Measurements from ENCODE around the gene COX4I2. TPM values are rescaled to one million over a fixed set of nuclear protein-coding genes. Genes with fewer than 3 reads are reported as not detected.
"Not testable (repeated sequence)": the region's sequence is repeated elsewhere in the genome, so short reads cannot be mapped to it uniquely, and the experiment has no call there.

COX4I2 gene
- polyA plus RNA-seq, 12 donors = 5.6 to 21.6 (median 7.8) TPM; not detected in 1

DNA sequence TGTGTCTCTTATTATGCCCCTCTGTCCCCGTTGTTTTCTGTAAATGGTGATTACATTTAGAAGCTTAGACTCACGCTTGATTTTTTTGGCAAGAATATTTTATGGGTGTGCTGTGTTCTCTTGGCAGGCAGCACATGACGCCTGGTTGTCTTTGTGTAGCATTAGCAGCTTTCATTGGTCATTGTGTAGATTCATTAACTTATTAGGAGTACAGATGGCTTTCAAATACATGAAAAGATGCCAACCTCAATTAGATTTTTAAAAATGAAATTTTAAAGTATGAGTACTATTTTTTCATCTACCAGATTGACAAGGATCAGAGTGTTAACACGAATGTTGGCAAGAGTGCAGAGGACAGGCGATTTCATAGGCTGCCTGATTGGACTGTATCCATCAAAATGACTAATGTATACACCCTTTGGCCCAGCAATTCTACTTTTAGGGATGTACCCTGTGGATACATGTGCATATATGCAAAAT is 15.2 kb downstream of the COX4I2 start:
- DNase-seq = peak; percentile 41

DNA sequence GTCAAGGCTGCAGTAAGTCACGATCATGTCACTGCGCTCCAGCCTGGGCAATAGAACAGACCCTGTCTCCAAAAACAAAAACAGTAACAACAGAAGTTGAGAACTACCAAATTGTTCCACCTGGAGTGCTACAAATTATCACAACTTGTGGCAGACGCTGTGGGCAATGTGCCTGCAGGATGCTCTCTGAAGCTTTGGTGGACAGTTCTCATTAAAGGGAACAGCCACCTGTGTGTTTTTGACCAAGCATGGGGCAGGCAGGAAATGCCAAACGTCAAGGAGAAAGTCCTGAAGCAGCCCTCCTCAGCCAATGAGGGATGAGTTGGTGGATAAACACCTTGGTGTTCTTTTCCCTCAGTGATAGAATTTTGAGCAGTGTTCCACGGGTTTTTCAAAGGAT is 15.8 kb downstream of the COX4I2 start:
- no peak for DNase-seq

DNA sequence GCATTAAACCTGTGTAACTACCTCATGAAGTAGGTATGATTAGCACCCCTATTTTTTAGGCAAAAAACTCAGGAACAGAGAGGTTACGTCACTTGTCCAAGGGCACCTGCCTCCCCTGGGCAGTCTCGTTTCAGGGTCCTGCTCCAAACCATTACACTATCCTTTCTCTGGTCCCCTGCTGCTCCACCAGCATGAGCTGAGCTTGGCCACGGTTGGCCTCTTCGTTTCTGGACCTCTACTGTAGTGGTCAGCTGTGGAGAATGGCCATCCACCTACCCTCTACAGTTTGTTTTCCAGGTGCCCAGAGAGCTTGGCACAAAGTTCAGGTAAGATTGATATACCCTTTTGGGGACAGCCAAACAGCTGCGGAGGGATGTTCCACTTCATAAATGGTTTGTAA is 16.8 kb downstream of the COX4I2 start:
- DNase-seq = no peak

DNA sequence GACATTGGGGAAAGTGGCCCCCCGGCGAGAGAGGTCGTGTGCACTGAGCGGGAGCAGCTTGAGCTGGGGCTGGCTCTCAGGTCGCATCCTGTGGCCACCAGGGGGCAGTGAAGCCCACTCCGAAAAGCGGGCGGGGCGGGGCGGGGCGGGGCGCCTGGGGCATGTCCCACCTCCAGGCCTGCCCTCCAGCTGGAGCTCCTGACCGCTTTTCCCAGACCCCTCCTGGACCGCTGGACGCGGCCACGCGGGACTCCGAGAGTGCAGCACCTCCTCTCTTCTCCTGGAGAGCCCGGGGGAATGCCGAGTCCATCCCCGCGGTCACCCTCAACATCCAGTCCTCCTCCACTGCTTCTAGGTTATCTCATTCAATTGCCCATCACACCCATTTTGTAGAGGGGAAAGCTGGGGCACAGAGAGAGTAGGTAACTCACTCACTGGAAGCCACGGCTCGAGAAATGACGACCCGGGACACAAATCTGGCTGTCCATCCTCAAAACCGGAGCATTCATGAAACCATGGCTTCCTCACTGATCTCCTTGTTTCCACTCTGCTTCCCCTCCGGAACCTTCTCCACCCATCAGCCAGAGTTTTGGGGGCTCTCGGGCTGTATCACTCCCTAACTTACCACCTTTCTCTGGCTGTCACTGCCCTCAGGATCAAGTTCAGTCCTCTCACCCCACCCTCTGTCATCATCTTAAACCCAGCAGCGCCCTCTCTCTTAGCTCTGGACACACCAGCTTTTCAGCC is 24.1 kb downstream of the COX4I2 start:
- DNase-seq = peak; percentile 87

DNA sequence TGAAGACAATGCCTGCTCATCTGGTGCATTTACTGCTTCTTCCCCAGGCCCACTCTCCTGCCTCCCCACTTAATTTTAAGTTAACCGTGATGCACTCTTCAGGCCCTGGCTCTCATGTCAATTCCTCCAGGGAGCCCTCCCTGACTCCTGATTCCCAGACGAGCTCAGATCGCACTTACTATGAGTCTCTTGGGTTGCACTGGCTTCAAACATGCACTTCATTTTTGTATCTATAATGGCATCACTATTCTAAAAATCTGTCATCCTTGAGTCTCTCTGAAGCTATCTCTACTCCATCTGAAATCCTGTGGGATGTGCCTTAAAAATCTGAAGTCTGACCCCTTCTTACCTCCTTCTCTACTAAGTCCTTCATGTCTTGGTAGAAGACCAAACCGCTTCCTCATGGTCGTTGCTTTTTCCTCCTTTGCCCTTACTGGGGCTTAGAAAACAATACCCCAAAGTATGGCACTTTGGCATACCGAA is 24.7 kb downstream of the COX4I2 start:
- no peak for DNase-seq

DNA sequence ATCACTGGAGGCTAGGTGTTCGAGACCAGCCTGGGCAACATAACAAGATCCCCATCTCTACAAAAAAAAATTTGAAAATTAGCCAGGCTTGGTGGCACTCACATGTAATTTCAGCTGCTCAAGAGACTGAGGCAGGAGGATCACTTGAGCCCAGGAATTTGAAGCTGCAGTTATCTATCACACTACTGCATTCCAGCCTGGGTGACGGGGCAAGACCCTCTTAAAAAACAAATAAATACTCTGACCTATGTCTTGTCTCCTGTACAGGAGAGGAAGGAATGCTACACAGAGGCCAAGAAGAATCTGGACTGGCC is 25.8 kb downstream of the COX4I2 start:
- no peak for DNase-seq

DNA sequence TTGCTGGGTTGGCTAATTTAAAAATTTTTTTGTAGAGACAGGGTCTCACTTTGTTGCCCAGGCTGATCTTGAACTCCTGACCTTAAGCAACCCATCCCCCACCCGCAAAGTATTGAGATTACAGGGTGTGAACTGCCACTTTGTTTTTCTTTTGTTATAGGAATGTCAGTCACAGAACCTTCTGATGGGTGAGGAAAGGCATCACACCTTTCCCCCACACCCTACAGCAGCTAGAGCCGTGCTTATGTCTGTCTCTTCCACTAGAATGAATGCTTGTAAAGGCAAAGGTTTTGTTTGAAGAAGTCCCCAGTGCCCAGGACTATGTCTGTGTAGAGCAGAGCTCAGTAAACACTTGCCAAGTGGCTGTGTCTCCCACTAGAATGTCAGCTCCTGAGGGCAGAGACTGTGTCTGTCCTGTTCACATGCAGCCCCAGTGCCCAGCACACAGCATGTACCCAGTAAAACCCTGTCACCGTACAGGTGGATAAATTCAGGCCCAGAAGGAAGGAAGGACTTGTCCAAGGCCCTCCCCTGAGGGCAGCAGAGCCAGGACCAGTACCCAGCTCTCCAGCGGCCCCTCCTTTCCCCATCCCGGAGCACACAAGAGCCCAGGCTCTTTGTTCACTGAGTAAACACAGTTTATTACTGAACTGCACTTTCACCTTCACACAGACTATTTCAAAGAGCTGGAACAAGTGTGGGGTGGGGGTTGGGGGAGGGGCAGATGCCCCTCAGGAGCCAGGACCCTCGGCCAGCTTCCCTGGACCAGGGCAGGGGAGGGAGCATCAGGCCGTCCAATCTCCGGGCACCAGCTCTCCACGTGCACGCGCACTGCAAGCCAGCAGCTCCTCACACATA is 26.4 kb downstream of the COX4I2 start:
- DNase-seq = no peak

DNA sequence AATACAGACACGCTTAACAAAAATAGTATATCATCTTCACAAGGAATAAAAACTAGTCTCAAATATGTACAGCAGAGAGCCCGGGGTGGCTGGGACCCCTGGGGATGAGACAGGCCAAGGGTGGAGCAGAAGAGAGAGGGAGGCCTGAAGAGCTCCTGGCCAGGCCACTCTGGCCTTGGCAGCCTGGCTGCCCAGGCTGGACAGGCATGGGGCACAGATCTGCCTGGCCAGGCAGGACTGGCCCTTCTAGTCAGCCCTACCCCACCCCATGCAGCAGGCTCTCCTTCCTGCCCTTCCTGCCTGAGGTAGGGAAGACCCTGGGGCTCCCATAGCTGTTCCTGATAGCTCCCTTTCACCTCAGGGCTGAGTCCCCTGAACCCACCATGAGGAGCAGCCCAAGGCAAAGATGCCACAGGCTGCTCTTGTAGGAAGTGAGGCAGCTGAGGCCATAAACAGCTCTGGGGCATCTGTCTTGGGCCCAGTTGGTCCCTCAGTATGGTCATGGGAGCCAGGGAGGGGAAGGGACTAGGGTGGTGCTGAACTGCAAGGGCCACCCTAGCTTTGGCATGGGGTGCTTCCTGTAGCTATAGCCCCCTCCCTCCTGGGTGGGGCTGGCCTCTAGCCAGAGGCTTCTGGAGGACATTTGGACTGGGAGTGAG is 27.1 kb downstream of the COX4I2 start:
- DNase-seq = no peak

DNA sequence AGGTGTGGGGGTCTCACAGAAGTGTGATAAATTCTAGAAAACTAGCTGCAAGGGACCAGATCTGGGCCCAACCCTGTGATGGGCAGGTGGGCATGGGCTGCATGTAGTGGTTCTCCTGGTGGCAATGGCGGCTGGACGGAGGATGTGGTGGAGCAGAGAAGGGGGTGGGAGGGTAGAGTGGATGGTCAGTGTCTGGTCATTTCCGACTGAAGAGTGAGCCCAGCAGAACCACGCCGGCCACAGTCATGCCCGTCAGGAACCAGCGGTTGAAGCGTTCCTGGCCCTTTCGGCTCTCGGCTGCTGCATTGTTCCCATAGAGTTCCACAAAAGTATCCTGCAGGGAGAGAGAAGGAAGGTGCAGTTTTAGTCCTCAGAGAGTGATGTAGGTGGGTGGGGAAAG is 28.0 kb downstream of the COX4I2 start:
- no peak for DNase-seq

DNA sequence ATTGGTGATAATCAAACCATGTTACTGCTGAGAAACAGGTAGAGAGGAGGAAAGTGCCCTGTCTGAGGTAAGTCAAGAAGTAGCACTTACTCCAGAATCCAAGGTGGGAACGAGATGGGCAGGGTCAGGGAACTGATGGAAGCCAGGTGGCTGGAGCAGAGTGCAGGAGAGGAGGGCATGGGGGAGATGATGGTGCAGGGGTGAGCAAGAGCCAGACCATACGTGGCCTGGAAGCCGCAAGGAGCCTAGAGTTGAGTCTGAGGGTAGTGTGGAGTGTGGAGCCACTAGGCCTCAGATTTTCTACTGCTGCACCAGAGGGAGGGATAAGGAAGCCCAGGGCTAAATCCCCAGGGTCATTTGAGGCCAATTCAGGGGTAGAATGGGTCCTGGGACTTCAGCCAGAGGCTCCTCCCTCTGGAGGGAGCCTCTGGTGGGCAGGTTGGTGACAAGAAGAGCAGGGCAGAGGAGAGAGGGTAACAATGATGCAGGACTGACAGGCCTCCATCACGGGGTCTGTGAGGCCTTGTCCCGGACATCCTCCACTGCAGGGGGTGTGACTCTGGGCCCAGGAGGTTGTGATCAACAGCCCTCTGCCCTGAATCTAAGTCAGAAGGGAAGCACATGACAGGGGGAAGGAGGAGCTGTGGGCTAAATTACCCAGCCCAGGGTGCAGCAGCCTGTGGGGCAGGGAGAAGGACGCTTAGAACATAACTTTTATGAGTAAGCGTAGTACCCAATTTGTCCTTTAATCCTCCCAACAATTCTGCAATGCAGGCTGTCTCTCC is 28.7 kb downstream of the COX4I2 start:
- DNase-seq = no peak

DNA sequence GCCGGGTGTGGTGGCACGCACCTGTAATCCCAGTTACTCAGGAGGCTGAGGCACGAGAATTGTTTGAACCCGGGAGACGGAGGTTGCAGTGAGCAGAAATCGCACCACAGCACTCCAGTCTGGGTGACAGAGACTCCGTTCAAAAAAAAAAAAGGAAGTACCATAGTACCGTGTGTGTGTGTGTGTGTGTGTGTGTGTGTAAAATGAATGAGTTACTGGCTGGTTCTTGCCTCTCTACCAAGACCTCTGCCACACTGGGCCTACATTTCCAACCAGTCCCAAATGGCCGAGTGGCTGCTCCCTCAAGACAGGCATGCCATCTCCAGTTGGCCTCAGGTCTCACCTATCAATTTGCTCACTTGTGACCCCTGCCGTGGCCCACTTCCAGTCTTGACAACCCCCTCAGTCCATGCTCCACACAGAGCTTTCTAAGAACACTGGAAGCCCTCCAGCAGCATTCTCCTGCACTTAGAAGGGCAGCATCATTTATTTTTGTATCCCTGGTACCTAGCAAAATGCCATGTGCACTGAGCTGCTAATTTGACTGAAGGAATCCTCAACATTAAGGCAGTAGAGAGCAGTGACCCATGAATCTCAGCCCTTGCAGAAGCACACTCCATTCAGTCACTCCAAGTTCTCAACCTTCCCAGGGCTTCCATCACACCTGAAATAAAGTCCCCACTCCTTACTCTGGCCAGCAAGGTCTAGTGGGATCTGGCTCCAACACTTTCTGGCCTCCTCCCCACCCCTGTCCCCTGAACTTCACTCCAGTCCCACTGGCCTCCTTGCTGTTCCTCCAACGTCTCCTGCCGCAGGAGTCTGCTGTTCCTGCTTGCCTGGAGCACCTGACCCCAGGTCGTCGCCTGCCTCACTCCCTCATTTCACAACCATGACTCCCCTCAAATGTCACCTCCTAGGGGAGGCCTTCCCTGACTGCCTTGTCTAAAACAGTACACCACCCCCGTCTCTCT is 29.9 kb downstream of the COX4I2 start:
- DNase-seq = no peak

DNA sequence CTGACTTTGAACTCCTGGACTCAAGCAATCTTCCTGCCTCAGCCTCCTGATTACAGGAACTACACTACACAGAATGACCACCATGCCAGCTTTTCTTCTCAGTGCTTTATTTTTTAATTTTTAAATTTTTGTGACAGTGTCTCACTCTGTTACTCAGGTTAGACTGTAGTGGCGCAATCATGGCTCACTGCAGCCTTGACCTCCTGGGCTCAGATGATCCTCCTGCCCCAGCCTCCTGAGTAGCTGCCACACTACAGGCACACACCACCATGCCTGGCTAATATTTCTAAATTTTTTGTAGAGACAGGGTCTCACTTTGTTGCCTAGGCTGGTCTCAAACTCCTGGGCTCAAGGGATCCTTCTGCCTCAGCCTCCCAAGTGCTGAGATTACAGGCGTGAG is 31.2 kb downstream of the COX4I2 start:
- not testable (repeated sequence) for DNase-seq

DNA sequence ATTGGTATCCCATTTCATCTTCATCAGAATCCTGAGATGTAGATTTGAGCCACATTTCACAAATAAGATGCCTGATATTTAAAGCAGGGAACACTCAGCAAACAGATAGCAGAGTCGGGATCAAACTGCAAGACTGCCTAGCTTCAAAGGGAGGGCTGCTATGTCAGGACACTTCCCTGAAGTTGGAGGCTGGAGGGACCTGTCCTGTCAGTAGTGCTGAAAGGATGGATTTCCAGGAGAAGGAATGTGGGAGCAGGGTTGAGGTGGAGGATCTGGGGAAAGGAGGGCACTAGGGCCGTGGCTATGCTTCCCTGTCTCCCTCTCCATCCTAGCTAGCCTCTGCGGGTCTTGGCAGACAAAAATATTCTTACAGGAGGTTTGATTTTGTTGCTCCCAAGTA is 32.2 kb downstream of the COX4I2 start:
- DNase-seq = no peak

DNA sequence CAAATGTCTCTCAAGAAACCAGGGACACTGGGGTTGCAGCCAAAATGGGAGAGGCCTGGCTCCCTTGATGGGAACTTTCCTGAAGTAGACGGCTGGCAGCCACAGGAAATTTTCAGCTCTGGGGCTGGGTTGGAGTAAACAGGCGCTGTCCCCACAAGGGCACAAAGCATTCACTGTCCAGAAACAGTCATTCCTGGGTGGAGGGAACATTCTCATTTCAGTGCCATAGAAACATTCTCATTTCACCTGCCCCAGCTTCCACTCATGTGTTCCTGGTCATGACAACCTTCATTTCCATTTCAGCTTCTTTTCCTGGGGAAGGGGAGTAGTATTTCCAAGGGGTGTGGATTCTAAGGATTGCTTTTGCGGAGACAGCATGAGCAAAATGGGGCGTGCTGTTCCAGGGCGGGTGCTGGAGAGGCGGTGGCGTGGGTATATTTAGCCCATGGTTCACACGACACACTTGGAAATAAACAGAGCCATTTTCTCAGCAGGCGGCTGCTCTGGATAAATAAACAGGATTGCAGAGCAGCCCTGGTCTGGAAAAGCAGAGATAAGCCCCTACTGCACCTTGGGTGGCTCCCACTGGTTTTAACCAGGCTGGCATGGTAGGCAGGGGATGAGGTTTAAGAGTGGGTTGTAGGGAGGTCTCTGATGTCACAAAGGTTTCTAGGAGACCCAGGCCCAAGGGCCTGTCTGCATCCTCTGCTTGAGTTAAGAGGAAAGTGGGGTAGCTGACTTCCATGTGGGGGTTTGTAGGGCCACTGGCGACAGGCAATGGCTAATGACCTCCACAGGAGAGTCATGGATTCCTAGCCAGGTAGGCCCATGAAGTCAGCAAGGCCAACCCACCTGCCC is 32.9 kb downstream of the COX4I2 start:
- no peak for DNase-seq

DNA sequence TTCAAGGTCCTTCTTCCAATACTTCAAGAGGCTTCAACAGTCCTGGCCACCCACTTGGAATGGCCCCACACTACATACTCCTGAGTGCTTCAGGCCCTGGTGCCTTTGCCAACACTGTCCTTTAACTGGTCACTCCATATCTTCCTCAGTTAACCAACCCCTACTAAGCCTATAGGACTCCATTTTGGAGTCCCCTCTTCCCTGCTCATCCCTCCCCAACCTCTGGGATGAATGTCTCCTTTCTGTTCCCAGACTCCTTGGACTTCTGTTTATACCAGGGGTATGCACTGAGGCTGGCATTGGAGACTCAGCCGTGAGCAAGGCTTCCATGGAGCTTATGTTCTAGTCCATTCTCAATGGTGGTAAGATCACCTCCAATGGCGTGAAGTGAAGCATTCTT is 33.6 kb downstream of the COX4I2 start:
- no peak for DNase-seq

DNA sequence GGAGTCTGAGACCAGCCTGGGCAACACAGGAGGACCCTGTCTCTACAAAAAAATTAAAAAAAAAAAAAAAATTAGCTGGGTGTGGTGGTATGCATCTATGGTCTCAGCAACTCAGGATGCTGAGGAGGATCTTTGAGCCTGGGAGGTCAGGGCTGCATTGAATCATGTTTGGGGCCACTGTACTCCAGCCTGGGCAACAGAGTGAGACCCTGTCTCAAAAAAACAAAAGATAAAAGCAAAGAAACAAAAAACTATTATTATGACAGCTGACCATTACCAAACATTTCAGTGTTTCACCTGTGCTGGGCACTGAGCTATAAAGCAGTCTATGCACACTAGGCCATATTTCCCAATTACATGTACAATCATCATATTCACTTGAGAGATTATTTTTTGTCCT is 35.7 kb downstream of the COX4I2 start:
- no peak for DNase-seq

DNA sequence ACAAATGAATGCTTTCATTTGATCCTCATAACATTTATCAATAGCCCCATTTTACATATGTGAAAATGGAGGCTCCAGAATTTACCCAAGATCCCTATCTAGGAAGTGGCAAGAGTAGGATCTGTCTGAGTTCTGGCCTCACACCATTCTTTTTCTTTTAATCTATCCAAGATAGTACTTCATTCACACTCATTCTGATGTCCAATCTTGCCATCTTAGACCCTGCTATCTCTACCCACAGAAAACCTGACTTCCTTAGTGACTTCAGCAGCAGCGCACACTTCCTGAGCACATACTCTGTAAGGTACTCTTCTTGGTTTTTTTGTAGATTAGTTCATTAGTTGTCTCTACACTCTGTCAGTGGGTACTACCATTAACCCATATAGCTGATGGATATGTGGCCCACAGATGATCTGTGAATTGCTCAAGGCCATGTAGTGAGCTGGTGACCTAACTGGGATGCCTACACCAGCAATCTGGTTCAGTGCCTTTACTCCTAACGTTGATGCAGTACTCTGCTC is 36.3 kb downstream of the COX4I2 start:
- no peak for DNase-seq

DNA sequence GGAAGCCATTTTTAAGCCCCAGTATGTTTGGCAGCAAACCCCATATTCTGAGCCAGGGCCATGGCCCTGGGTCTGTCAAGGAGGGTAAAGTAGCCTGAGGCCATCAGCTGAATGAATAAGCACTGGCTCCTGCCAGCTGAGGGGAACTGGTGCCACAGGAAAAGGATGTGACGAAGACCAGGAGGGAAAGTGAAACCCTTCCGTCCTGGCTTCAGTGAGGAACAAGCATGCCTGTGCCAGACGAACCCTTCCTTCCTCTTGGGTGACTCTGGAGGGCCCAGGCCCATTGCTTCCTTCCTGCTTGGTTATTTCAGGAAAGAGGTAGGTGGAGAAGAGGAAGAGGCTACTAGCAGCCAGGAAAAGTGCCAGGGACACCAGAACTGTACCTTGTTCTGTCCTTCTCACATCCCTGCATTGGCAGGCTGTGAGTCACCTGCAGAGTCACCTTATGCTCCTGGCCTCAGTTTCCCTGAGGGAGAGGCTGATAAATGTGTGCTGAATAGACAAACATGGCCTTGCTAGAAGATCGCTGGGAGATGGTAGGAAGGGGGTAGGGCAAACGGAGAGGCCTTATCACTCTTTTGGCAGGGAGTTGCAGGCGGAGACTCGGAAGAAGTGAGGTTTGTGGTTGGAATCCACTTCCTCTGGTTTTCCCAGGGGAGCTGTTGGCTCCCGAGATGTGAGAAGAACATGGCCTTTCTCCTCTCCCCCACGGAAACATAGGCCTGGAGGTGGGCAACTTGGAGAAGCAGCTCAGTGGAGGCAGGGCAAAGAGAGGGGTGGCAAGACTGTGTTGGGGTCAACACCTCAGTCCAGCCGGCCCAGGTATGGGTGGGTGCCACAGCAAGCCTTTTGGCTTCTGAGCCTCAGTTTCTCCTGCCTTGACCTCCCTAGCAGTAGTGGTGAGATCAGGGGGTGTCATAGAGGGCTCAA is 37.4 kb downstream of the COX4I2 start:
- DNase-seq = peak; percentile 45

Measured in muscle of arm (tissue), 12 donors.